HG03565 (cell line): ENCODE results near the gene PCDHGB3.
"Not testable (repeated sequence)": the region's sequence is repeated elsewhere in the genome, so short reads cannot be mapped to it uniquely, and the experiment has no call there.

Experiments
- ATAC-seq: cut with Tn5 transposase; IDR thresholded peaks from one replicate; pipeline ENCODE4 v1.9.1; 2021; ENCODE audit warnings: mild to moderate bottlenecking, moderate library complexity; ENCODE audit not compliant: unreplicated experiment

PCDHGB3 gene

GRCh38 chr5:141369994-141370848, at the start of gene PCDHGB3:
PCDHGB3 (plus strand) TSS chr5:141370242; CDS start chr5:141370395, 153 bp downstream.
- peak; percentile 98 for ATAC-seq

DNA sequence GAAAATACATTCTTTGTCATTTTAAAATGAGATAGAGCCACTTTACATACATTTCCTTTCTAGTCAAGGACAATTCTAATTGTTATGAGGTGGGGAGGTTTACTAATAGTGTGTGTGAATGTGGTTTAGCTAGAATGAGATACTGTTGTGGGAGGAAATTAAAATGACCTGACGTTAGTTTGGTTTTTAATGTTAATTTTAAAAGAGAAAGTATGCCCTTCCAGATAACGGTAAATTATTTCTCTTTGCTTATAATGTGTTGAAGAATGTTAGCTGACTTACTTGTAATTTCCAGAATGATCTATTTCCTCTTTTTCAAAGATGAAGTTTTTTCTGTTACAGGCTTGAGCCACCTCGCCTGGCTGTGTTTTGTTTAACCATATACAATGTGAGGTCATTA, 47.8 kb upstream of the PCDHGB3 start:
- ATAC-seq = peak; percentile 30

GRCh38 chr5:141326088-141326854, 43.8 kb upstream of the PCDHGB3 start:
- peak; percentile 50 for ATAC-seq

- no peak for ATAC-seq
These were observed 41.8 kb upstream of the PCDHGB3 start for GRCh38 chr5:141328231-141328630.

DNA sequence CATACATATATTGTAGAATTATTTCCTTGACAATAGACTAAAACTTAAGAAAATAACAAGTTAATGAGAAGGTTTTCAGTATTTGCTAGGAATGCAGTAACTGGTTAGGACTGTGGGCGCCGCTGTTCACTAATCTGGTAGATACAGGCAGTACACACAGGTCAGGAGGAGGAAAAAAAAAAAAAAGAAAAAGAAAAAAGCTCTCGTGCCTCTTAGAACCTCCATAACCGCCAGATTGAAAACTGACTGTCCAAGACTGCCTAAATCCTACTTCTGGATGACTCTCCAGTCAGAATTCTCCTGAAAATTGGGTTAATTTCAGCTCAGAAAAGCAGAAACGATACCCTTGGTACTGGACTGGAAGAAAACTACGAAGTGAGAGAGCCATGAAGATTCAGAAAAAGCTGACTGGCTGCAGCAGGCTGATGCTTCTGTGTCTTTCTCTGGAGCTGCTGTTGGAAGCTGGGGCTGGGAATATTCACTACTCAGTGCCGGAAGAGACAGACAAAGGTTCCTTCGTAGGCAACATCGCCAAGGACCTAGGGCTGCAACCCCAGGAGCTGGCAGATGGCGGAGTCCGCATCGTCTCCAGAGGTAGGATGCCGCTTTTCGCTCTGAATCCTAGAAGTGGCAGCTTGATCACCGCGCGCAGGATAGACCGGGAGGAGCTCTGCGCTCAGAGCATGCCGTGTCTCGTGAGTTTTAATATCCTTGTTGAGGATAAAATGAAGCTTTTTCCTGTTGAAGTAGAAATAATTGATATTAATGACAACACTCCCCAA, 39.6 kb upstream of the PCDHGB3 start, which contains the start of gene PCDHGA1:
Gene PCDHGA1 (plus strand): TSS at position 216 of the 782 bp plus-strand sequence.
- ATAC-seq = no peak

DNA sequence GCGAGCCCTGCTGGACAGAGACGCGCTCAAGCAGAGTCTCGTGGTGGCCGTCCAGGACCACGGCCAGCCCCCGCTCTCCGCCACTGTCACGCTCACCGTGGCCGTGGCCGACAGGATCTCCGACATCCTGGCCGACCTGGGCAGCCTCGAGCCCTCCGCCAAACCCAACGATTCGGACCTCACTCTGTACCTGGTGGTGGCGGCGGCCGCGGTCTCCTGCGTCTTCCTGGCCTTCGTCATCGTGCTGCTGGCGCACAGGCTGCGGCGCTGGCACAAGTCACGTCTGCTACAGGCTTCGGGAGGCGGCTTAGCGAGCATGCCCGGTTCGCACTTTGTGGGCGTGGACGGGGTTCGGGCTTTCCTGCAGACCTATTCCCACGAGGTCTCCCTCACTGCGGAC, 37.5 kb upstream of the PCDHGB3 start:
- ATAC-seq = not testable (repeated sequence)

GRCh38 chr5:141338538-141339306, 31.3 kb upstream of the PCDHGB3 start, which contains the start of gene PCDHGA2:
PCDHGA2 (plus strand) TSS chr5:141338760.
- ATAC-seq = no peak

DNA sequence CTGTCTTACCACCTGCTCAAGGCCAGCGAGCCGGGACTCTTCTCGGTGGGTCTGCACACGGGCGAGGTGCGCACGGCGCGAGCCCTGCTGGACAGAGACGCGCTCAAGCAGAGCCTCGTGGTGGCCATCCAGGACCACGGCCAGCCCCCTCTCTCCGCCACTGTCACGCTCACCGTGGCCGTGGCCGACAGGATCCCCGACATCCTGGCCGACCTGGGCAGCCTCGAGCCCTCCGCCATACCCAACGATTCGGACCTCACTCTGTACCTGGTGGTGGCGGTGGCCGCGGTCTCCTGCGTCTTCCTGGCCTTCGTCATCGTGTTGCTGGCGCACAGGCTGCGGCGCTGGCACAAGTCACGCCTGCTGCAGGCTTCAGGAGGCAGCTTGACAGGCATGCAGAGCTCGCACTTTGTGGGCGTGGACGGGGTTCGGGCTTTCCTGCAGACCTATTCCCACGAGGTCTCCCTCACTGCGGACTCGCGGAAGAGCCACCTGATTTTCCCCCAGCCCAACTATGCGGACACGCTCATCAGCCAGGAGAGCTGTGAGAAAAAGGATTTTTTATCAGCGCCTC, 29.2 kb upstream of the PCDHGB3 start:
- ATAC-seq = not testable (repeated sequence)

DNA sequence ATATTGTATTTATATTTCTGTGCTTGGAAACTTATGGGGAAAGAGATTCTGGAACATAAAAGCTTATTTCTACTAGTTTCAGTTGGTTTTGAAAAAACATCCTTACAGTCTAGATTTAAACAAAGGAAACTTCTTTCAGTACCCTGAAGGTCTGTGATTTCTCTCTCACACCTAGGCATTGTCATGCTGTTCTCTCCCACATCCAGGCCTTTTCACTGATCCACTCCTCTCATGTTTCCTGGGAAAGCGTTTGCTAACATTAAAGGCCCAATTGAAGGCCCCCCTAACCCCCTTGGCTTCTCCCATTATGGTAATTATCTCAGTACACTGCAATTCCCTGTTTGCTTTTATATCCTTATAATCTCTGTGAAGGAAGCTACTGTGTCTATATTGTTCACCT, 27.3 kb upstream of the PCDHGB3 start:
- ATAC-seq = no peak

- ATAC-seq = no peak
These were observed 26.6 kb upstream of the PCDHGB3 start, which contains the start of gene PCDHGA3 for GRCh38 chr5:141343242-141343952. PCDHGA3 (plus strand) TSS chr5:141343829; CDS start chr5:141344034, 205 bp downstream.

GRCh38 chr5:141343953-141344463, 26.0 kb upstream of the PCDHGB3 start:
- no peak for ATAC-seq

DNA sequence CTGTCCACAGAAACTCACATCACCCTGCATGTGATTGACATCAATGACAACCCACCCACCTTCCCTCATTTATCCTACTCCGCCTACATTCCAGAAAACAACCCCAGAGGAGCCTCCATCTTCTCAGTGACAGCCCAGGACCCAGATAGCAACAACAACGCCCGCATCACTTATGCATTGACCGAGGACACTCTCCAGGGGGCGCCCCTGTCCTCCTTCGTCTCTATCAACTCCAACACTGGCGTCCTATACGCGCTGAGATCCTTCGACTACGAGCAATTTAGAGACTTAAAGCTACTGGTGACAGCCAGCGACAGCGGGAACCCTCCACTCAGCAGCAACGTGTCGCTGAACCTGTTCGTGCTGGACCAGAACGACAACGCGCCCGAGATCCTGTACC, 24.7 kb upstream of the PCDHGB3 start:
- ATAC-seq = no peak

DNA sequence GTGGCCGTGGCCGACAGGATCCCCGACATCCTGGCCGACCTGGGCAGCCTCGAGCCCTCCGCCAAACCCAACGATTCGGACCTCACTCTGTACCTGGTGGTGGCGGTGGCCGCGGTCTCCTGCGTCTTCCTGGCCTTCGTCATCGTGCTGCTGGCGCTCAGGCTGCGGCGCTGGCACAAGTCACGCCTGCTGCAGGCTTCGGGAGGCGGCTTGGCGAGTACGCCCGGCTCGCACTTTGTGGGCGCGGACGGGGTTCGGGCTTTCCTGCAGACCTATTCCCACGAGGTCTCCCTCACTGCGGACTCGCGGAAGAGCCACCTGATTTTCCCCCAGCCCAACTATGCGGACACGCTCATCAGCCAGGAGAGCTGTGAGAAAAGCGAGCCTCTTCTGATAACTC, 24.0 kb upstream of the PCDHGB3 start:
- ATAC-seq = not testable (repeated sequence)

DNA sequence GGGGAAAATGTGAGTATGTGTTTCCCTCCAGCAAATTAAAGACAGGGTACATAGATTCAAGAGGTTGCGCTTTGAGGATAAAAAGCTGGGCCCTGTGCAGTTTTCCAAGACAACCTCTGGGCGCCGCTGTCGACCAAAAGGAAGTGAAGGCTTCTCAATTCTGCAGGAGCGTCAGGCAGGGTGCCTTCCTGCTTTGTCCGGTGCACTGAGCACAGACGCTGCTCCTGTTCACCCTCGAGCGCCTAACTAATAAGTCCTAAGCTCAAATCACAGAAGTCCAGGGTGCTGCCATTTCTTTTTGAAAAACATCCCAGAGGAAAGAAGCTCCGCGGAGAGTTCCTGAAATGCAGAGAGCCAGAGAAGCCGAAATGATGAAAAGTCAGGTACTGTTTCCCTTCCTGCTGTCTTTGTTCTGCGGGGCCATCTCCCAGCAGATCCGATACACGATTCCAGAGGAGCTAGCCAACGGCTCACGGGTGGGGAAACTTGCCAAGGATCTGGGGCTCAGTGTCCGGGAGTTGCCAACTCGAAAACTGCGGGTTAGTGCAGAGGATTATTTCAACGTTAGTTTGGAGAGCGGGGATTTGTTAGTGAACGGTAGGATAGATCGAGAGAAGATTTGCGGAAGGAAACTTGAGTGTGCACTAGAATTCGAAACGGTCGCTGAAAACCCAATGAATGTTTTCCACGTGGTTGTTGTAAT, 20.0 kb upstream of the PCDHGB3 start, which contains the start of gene PCDHGB1:
Gene PCDHGB1 (plus strand): TSS at position 183 of the 703 bp plus-strand sequence. CDS start 162 bp downstream, at position 345.
- ATAC-seq = no peak

GRCh38 chr5:141351591-141351990, 18.5 kb upstream of the PCDHGB3 start:
- ATAC-seq = no peak

GRCh38 chr5:141354900-141355469, 15.1 kb upstream of the PCDHGB3 start, which contains the start of gene PCDHGA4:
PCDHGA4 (plus strand) TSS chr5:141355021; CDS start chr5:141355108, 87 bp downstream.
- no peak for ATAC-seq

DNA sequence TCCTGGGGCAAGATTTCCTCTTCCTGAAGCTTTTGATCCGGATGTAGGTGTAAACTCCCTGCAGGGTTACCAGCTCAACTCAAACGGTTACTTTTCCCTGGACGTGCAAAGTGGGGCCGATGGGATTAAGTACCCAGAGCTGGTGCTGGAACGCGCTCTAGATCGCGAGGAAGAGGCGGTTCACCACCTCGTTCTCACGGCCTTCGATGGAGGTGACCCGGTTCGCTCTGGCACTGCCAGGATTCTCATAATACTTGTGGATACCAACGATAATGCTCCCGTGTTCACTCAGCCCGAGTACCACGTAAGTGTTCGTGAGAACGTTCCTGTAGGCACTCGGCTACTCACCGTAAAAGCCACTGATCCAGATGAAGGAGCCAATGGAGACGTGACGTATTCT, 14.4 kb upstream of the PCDHGB3 start:
- ATAC-seq = no peak

DNA sequence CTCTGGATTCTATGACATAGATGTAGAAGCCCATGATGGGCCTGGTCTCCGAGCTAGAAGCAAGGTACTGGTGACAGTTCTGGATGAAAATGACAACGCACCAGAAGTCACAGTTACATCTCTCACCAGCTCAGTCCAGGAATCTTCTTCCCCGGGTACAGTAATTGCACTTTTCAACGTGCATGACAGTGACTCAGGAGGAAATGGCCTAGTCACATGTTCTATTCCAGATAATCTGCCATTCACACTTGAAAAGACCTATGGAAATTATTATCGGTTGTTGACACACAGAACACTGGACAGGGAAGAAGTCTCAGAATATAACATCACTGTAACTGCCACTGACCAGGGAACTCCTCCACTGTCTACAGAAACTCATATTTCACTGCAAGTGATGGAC, 13.9 kb upstream of the PCDHGB3 start:
- no peak for ATAC-seq
